ENCODE data around the gene CYP21A2.

Gene CYP21A2

GRCh38 chr6:32087574-32088486 is 49.6 kb downstream of the CYP21A2 start:
- Histone ChIP-seq H3K9me3 (no peaks in the 10 kb centered on the region), H3K4me2 (peak overlapping the region; percentile 39), H4K20me1 (no peaks in the 10 kb centered on the region), H3K4me3 (no peak overlapping the region), H3K9ac (no peak overlapping the region), H3K4me1 (peaks cover 9% of the 10 kb centered on the region; the same call in 1 of the 2 replicates), H3K27me3 (no peaks in the 10 kb centered on the region), H3K36me3 (no peaks in the 10 kb centered on the region), H3K27ac (no peak overlapping the region)
- TF ChIP-seq Cebpa-rat (IDR thresholded peaks at IDR 0.05): no peak

- Histone ChIP-seq H3K4me1 (peaks cover 9% of the 10 kb centered on the region; the same call in 1 of the 2 replicates), H3K27ac (no peak overlapping the region), H3K9ac (no peak overlapping the region), H3K27me3 (no peaks in the 10 kb centered on the region), H4K20me1 (no peaks in the 10 kb centered on the region), H3K36me3 (no peaks in the 10 kb centered on the region), H3K4me2 (no peak overlapping the region), H3K9me3 (no peaks in the 10 kb centered on the region), H3K4me3 (no peak overlapping the region)
- TF ChIP-seq Cebpa-rat (IDR thresholded peaks at IDR 0.05): no peak
Measured at GRCh38 chr6:32088487-32089049, 50.4 kb downstream of the CYP21A2 start.

- no peaks in the 10 kb centered on the region for H3K27me3 ChIP-seq
- H3K9me3 ChIP-seq: no peaks in the 10 kb centered on the region
- no peaks in the 10 kb centered on the region for H4K20me1 ChIP-seq
- H3K36me3 ChIP-seq: no peaks in the 10 kb centered on the region
- no peak overlapping the region for H3K9ac ChIP-seq
- H3K4me1 ChIP-seq: peaks cover 9% of the 10 kb centered on the region; the same call in 1 of the 2 replicates
- TF ChIP-seq Cebpa-rat (IDR thresholded peaks at IDR 0.05): no peak
- H3K4me3 ChIP-seq: no peak overlapping the region
- no peak overlapping the region for H3K4me2 ChIP-seq
- no peak overlapping the region for H3K27ac ChIP-seq
Measured at GRCh38 chr6:32089082-32089828, 51.0 kb downstream of the CYP21A2 start.
